Measurements from ENCODE around the gene SBNO1.

GRCh38 chr12:123356159-123356670 lies 8.4 kb downstream of the SBNO1 start:
- TF ChIP-seq CTCF (IDR thresholded peaks at IDR 0.05) (no peak), POLR2A (IDR thresholded peaks at IDR 0.05) (no peak)
